Left forelimb (tissue), 1 donor: ENCODE measurements around the gene PRKCE.

Source experiments
- DNase-seq: peaks from one replicate; pipeline ENCODE4 v3.0.0-alpha.2; 2018; ENCODE audit warnings: low spot score

Gene PRKCE

DNA sequence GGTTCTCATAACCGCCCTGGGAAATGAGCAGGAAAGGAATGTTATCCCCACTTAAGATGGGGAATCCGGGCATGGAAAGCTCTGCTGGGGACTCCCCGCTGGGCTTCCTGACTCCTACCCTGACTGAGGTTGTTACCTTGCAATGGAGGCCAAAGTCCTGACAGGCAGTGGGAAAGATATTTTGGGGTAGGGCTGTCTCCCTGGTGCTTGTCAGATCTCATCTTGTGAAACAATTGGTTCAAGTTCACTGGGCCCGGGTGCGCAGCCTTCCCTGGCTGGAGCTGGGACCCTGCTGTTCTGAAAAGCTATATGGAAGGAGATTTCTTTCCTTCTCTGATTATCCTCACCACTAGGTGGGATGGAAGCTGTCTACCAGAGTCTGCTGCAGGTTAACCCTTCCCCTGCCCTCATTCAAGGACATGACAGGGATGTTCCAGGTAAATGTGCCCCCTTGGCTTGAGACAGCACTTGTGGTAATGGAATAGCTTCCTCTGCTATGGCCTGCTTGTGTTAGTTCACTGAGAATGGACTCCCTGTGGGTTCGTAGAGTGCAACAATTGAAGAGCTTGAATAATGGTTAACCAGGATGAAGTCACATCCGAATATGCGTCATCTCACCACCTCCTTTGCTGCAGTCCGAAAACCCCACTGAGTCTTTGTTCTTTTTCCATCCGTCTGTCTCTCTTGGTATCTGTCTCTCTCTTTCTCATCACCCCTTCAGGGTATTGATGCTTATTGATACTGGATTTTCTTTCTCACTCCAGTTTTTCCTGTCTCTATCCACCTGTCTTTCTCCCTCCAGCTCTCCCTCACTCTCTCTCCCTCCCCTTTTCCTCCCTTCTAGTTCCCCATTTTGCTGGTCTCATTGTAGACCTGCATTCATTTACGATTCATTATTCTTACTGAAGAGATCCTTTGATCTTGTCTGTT, 577.9 kb downstream of the PRKCE start:
- DNase-seq: no peak

DNA sequence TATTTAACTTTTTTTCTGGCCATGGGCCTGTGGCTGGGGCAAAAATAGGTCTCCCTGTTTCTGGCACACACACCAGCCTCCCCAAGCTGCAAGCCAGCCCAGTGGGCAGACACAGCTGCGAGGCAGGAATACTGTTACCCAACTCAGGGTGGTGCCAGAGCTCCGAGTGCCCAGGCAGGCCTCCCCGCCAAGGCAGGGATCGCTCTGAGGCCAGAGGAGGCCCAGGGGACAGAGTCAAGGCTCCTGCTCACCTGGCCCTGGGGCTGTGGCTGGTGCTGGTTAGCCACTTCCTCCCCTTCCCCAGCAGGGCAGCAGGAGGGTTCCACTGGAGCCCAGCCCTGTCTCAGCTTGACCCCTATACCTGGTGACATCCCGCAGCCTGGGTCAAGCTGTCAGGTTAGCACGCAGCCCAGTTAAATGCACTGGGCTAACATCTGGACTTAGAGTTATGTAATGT, 578.7 kb downstream of the PRKCE start:
- DNase-seq: no peak

DNA sequence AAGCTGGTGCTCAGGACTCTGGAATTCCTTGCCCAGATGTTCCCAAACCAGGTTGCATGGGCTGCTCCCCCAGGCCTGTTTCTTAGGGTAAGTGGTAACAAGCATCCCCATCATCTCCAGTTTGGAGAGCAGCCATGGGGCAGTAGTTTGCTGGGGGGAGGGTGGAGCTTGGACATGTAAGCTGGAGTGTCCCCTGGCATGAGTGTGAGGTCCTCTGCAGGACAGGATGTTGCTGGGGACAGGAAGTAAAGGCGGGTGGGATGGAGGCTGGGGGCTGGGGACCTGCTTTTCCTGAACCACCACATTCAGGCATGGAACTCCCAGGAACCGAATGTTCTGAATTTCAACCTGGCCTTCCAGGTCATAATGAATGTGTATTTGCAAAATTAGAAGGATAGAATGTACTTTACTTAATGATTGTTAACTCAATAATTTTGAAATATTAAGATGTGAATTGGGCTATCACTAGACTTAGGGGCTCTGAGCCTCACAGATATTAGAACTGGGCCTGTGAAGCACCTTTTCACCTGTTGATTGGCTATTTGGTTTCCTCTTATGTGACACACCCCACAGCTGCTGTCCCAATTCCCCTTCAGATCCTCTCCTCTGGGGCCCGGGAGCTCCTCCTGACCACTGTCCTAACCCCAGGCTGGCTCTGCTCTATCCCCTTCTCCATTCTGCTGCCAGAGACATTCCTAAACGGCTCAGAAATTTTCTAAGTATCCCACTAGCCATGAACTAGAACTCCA, 579.4 kb downstream of the PRKCE start:
- DNase-seq: no peak

GRCh38 chr2:46231721-46232120, 580.2 kb downstream of the PRKCE start:
- no peak for DNase-seq

DNA sequence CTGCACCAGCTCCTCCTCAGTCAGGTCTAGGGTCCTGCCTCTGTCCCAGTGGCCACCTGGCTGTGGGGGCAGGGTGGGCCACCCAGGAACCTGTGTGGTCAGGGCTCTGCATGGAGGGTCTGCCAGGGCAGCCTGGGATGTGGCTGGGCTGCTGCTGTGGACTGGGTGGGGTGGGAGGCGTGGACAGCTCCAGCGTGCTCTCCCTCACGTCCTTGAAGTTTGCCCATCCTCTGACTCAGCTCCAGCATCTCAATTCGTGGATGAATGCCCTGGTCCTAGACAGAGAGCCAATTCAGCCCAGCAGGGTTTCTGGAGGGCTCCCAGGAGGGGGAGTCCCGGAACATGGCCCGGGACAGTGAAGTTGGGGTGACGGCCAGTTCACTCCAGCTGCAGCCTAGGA, 581.4 kb downstream of the PRKCE start:
- no peak for DNase-seq

GRCh38 chr2:46236006-46236875, 584.8 kb downstream of the PRKCE start:
- DNase-seq: no peak

DNA sequence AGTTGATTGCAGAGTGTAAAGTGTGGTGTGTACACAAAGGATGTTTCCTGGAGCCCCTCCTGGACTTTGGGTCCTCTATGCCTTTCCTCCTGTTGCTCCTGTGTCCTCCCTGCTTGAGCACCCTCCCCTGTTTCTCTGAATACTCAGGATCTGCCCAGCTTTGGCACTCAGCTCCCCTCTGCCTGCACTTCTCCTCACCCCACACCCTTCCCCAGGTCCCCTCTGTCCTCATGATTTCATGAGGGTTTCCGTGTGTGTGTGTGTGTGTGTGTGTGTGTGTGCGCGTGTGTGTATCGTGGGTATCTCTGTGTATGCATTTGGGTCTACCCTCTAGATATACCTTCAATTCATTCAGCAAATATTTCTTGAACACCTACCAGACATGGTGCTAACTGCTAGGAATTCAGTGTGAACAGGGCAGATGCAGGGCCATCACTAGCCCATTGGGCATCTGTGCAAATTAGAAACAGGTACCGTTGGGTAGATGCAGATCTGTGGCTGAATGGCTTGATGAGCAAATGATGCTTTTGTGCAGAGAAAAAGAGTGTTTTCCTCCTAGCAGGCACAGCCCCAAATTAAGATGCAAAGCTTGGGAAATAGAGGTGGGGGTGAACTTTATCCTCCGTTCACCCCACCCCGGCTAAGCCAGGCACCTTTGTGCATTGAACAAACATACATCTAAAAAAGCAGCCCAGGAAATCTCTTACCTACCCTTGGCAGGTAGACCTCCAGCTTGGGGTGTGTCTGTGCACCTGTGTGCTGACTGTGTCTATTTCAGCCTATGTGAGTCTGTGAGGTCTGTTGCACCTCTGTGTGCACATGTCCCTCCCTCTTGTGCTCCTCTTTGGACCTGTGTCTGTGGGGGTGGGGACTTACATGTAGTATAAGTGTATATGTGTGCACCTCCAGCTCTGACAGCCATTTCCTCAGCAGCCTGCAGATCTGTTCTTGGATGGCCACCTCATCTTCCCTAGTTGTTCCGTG, 585.7 kb downstream of the PRKCE start:
- DNase-seq: no peak
